ENCODE data around the gene PDXDC1.
"Not testable (repeated sequence)": the region's sequence is repeated elsewhere in the genome, so short reads cannot be mapped to it uniquely, and the experiment has no call there.

The PDXDC1 gene

GRCh38 chr16:15145418-15146263, 170.8 kb downstream of the PDXDC1 start:
- not testable (repeated sequence) for H3K9me3 ChIP-seq (ENCODE audit: severe bottlenecking); H3K4me3 ChIP-seq (ENCODE audit: severe bottlenecking); ATAC-seq (ENCODE audit: low read depth); H3K27me3 ChIP-seq (ENCODE audit: insufficient read depth, poor library complexity, severe bottlenecking); H3K36me3 ChIP-seq (ENCODE audit: low read depth); DNase-seq (ENCODE audit: low spot score)
- Histone ChIP-seq H3K27ac (ENCODE audit: poor library complexity, severe bottlenecking) (peak overlapping the region; percentile 72), H3K4me1 (ENCODE audit: insufficient read depth, poor library complexity, severe bottlenecking) (peaks cover 22% of the 10 kb centered on the region)

GRCh38 chr16:15146264-15146662, 171.4 kb downstream of the PDXDC1 start:
- H3K4me1 ChIP-seq (ENCODE audit: insufficient read depth, poor library complexity, severe bottlenecking), result peaks cover 22% of the 10 kb centered on the region
- ATAC-seq (ENCODE audit: low read depth); H3K36me3 ChIP-seq (ENCODE audit: low read depth); DNase-seq (ENCODE audit: low spot score); H3K4me3 ChIP-seq (ENCODE audit: severe bottlenecking); H3K9me3 ChIP-seq (ENCODE audit: severe bottlenecking); H3K27me3 ChIP-seq (ENCODE audit: insufficient read depth, poor library complexity, severe bottlenecking): not testable (repeated sequence)
- H3K27ac ChIP-seq (ENCODE audit: poor library complexity, severe bottlenecking), result peak overlapping the region; percentile 72

- DNase-seq (ENCODE audit: low spot score); H3K27me3 ChIP-seq (ENCODE audit: insufficient read depth, poor library complexity, severe bottlenecking); H3K9me3 ChIP-seq (ENCODE audit: severe bottlenecking); ATAC-seq (ENCODE audit: low read depth); H3K4me3 ChIP-seq (ENCODE audit: severe bottlenecking); H3K36me3 ChIP-seq (ENCODE audit: low read depth): not testable (repeated sequence)
- peaks cover 18% of the 10 kb centered on the region for H3K4me1 ChIP-seq (ENCODE audit: insufficient read depth, poor library complexity, severe bottlenecking)
- peak overlapping the region; percentile 72 for H3K27ac ChIP-seq (ENCODE audit: poor library complexity, severe bottlenecking)
These were observed 174.0 kb downstream of the PDXDC1 start for GRCh38 chr16:15148831-15149230.

- ATAC-seq (ENCODE audit: low read depth), result not testable (repeated sequence)
These were observed 174.4 kb downstream of the PDXDC1 start for GRCh38 chr16:15149260-15149659.

GRCh38 chr16:15154005-15154404, 179.2 kb downstream of the PDXDC1 start:
- H3K4me3 ChIP-seq (ENCODE audit: severe bottlenecking), result peak overlapping the region; percentile 75
- not testable (repeated sequence) for ATAC-seq (ENCODE audit: low read depth); H3K27ac ChIP-seq (ENCODE audit: poor library complexity, severe bottlenecking); H3K27me3 ChIP-seq (ENCODE audit: insufficient read depth, poor library complexity, severe bottlenecking); DNase-seq (ENCODE audit: low spot score); H3K9me3 ChIP-seq (ENCODE audit: severe bottlenecking); H3K36me3 ChIP-seq (ENCODE audit: low read depth); H3K4me1 ChIP-seq (ENCODE audit: insufficient read depth, poor library complexity, severe bottlenecking)

More at GRCh38 chr16:15149260-15149659, 174.4 kb downstream of the PDXDC1 start:
- H3K4me3 ChIP-seq (ENCODE audit: severe bottlenecking); H3K9me3 ChIP-seq (ENCODE audit: severe bottlenecking); DNase-seq (ENCODE audit: low spot score); H3K36me3 ChIP-seq (ENCODE audit: low read depth); H3K27me3 ChIP-seq (ENCODE audit: insufficient read depth, poor library complexity, severe bottlenecking): not testable (repeated sequence)
- Histone ChIP-seq H3K27ac (ENCODE audit: poor library complexity, severe bottlenecking) (peak overlapping the region; percentile 72), H3K4me1 (ENCODE audit: insufficient read depth, poor library complexity, severe bottlenecking) (peaks cover 14% of the 10 kb centered on the region)

GRCh38 chr16:15154650-15155562, 180.1 kb downstream of the PDXDC1 start:
- peak overlapping the region; percentile 75 for H3K4me3 ChIP-seq (ENCODE audit: severe bottlenecking)
- not testable (repeated sequence) for H3K27me3 ChIP-seq (ENCODE audit: insufficient read depth, poor library complexity, severe bottlenecking); H3K36me3 ChIP-seq (ENCODE audit: low read depth); H3K9me3 ChIP-seq (ENCODE audit: severe bottlenecking); H3K27ac ChIP-seq (ENCODE audit: poor library complexity, severe bottlenecking); H3K4me1 ChIP-seq (ENCODE audit: insufficient read depth, poor library complexity, severe bottlenecking)
- DNase-seq (ENCODE audit: low spot score) (peak; percentile 89), ATAC-seq (ENCODE audit: low read depth) (peak; percentile 71)

GRCh38 chr16:15157644-15158043, 182.8 kb downstream of the PDXDC1 start:
- H3K4me1 ChIP-seq (ENCODE audit: insufficient read depth, poor library complexity, severe bottlenecking); H3K27me3 ChIP-seq (ENCODE audit: insufficient read depth, poor library complexity, severe bottlenecking); H3K27ac ChIP-seq (ENCODE audit: poor library complexity, severe bottlenecking); ATAC-seq (ENCODE audit: low read depth); DNase-seq (ENCODE audit: low spot score); H3K36me3 ChIP-seq (ENCODE audit: low read depth); H3K9me3 ChIP-seq (ENCODE audit: severe bottlenecking); H3K4me3 ChIP-seq (ENCODE audit: severe bottlenecking): not testable (repeated sequence)

- H3K36me3 ChIP-seq (ENCODE audit: low read depth); H3K9me3 ChIP-seq (ENCODE audit: severe bottlenecking); H3K4me1 ChIP-seq (ENCODE audit: insufficient read depth, poor library complexity, severe bottlenecking); H3K27ac ChIP-seq (ENCODE audit: poor library complexity, severe bottlenecking); DNase-seq (ENCODE audit: low spot score); H3K4me3 ChIP-seq (ENCODE audit: severe bottlenecking); H3K27me3 ChIP-seq (ENCODE audit: insufficient read depth, poor library complexity, severe bottlenecking); ATAC-seq (ENCODE audit: low read depth): not testable (repeated sequence)
These were observed 184.8 kb downstream of the PDXDC1 start for GRCh38 chr16:15159671-15160070.

GRCh38 chr16:15160571-15160970, 185.7 kb downstream of the PDXDC1 start:
- H3K36me3 ChIP-seq (ENCODE audit: low read depth); H3K9me3 ChIP-seq (ENCODE audit: severe bottlenecking); H3K4me1 ChIP-seq (ENCODE audit: insufficient read depth, poor library complexity, severe bottlenecking); DNase-seq (ENCODE audit: low spot score); ATAC-seq (ENCODE audit: low read depth); H3K27ac ChIP-seq (ENCODE audit: poor library complexity, severe bottlenecking); H3K4me3 ChIP-seq (ENCODE audit: severe bottlenecking); H3K27me3 ChIP-seq (ENCODE audit: insufficient read depth, poor library complexity, severe bottlenecking): not testable (repeated sequence)

GRCh38 chr16:15163055-15163454, 188.2 kb downstream of the PDXDC1 start:
- not testable (repeated sequence) for H3K9me3 ChIP-seq (ENCODE audit: severe bottlenecking); H3K27me3 ChIP-seq (ENCODE audit: insufficient read depth, poor library complexity, severe bottlenecking); H3K4me3 ChIP-seq (ENCODE audit: severe bottlenecking); H3K27ac ChIP-seq (ENCODE audit: poor library complexity, severe bottlenecking); H3K36me3 ChIP-seq (ENCODE audit: low read depth); H3K4me1 ChIP-seq (ENCODE audit: insufficient read depth, poor library complexity, severe bottlenecking); ATAC-seq (ENCODE audit: low read depth); DNase-seq (ENCODE audit: low spot score)

- not testable (repeated sequence) for H3K4me1 ChIP-seq (ENCODE audit: insufficient read depth, poor library complexity, severe bottlenecking); H3K9me3 ChIP-seq (ENCODE audit: severe bottlenecking); DNase-seq (ENCODE audit: low spot score); H3K36me3 ChIP-seq (ENCODE audit: low read depth); H3K27me3 ChIP-seq (ENCODE audit: insufficient read depth, poor library complexity, severe bottlenecking); ATAC-seq (ENCODE audit: low read depth); H3K27ac ChIP-seq (ENCODE audit: poor library complexity, severe bottlenecking); H3K4me3 ChIP-seq (ENCODE audit: severe bottlenecking)
These were observed 191.4 kb downstream of the PDXDC1 start for GRCh38 chr16:15166177-15166576.

Data from RWPE2 (cell line).